HG02884 (cell line): ENCODE results near the gene CMKLR1.

ENCODE experiments used
- ATAC-seq: cut with Tn5 transposase; IDR thresholded peaks from one replicate; pipeline ENCODE4 v1.9.1; 2021; ENCODE audit warnings: mild to moderate bottlenecking, moderate library complexity; ENCODE audit not compliant: unreplicated experiment

The CMKLR1 gene

DNA sequence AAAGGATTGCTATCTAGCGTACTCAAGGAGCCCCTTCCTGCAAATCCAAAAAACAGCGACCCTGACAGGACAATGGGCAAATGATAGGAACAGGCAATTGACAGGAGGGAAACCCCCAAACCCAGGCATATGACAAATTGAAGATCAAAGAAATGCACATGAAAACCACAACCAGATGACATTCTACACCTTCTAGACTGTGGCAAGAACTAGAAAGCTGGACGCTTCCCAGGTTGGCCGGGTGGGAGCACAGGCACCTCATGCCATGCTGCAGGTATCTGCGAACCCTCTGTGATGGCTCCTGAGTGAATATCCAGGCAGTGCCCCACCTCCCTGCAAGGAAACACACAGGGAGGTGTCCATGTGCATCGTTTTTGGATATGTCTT, 37.1 kb downstream of the CMKLR1 start:
- ATAC-seq = no peak

DNA sequence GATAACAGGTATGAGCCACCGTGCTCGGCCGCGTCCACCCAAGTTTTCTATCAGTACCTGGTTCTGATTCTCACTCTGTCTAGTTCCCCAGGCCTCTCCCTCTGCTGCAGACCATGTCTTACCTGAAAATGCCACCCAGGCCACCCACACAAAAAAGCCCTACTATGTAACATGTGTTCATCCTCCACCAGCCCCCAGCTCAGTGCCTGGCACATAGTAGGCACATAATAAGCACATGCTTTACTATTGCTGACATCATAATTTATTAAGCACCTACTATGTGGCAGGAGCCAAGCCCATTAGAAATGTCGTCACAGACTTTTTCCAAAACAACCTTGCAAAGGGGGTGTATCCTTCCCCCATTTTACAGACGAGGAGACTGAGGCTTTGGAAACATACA, 37.8 kb downstream of the CMKLR1 start:
- no peak for ATAC-seq

DNA sequence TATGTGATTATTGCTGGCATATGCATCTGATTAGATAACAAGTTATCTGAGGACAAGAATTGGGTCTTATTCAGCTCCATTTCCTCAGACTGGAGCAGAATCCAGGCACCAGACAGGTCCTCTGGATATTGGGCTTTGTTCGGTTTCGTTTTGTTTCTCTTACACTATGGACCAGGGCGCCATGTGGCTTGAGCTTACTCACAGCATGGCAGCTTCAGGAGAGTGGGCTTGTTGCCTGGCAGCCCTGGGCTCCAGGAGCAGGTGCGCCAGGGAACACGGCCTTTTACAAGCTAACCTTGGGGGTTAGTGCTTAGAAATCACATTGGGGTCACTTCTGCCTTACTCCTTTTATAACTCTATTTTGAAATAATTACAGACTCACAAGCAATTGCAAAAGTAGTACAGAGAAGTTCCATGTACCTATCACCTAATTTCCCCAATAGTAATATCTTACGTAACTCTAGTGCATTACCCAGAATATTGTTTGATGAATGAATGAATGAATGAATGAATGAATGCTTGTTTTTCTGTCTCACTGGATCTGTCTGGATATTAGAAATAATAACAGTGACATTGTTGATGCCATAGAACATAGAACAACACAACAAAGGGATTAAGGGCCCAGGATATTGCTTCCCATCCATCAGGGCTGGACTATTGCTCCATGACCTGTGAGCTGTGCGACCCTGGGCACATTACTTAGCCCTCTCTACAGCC, 39.0 kb downstream of the CMKLR1 start:
- ATAC-seq = no peak

GRCh38 chr12:108299516-108299915, 39.6 kb downstream of the CMKLR1 start:
- no peak for ATAC-seq

GRCh38 chr12:108298761-108299275, 40.3 kb downstream of the CMKLR1 start:
- no peak for ATAC-seq

DNA sequence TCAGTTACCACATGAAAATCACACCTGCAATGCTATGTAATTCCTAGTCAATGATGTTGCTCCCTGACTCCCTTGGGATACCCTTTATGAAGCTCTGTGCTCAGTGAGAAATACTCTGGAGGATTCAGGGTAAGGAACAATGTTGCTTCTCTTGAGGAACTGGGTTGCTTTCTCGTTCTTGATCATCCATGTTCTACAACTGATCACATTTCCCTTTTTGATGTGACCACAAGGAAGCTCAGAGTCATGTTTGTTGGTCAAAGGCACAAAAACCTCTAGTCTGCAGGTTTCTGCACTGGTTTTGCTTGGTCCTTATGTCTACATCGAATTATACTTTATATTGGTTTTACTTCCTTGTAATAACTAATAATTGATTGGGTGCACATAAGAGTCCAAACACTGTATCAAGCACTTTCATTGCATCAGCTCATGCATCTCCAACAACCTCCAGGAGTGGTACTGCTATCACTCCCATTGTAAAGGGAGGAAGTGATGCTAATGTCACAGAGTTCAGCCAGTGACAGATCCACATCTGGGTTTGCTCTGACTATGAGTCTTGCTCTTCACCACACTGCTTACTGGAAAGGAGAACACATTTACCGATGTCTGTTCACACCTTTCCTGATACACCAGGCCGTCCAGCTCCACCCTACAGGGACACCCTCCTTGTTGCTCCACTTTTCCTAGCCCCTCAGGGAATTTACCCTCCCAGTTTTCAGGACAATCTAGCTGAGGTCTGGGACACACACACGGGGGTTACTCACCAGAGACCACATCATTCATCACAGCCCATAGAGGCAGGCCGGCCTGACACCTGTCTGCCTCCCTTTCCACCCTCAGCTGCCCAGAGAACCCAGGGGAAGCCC, 41.0 kb downstream of the CMKLR1 start:
- peak; percentile 77 for ATAC-seq

- ATAC-seq = no peak
Measured at GRCh38 chr12:108297424-108297823, 41.7 kb downstream of the CMKLR1 start.

DNA sequence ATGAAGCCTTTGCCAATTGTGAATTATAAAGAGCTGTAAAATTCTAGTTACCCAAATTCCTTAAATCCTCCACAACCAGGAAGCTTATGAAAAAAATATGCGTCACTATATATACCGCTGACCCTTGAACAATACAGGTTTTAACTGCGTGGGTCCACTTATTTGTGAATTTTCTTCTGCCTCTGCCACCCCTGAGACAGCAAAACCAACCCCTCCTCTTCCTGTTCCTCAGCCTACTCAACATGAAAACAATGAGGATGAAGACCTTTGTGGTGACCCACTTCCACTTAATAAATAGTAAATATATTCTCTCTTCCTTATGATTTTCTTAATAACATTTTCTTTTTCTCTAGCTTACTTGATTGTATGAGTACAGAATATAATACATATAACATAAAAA, 42.2 kb downstream of the CMKLR1 start:
- no peak for ATAC-seq

GRCh38 chr12:108295641-108296040, 43.5 kb downstream of the CMKLR1 start:
- no peak for ATAC-seq

GRCh38 chr12:108289350-108290161, 49.6 kb downstream of the CMKLR1 start:
- ATAC-seq = no peak

DNA sequence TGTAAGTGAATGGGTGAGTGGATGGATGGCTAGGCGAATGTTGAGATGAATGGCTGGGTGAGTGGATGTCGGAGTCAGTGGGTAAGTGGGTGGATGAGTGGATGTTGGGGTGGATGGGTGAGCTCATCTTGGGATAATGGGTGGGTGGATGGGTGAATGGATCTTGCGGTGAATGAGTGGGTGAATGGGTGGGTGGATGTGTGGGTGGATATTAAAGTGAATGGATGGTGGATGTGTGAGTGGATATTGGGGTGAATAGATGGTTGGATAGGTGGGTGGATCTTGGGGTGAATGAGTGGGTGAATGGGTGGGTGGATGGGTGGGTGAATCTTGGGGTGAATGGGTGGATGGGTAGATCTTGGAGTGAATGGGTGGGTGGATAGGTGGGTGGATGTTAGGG, 51.9 kb downstream of the CMKLR1 start:
- no peak for ATAC-seq

- ATAC-seq = no peak
Measured at GRCh38 chr12:108285016-108285415, 54.1 kb downstream of the CMKLR1 start.

GRCh38 chr12:108284163-108284562, 54.9 kb downstream of the CMKLR1 start:
- ATAC-seq = no peak

DNA sequence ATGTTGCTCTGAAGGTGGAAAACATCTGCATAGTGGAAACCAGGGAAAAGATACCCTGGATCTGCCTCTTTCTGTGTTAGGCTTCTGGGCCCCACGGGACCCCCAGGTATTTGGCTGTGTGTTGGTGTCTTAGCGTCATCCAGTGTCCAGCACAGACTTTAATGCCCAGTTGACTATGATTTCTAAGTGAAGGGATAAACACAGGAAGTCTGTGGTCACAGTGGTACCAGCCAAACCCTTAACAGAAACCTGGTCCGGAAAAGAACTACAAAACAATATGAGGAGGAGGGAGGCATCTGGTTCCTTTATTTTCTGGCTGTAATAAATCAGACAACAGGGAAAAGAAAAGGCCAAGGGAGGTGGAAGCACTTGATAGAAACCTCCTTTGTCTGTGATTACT, 56.4 kb downstream of the CMKLR1 start:
- ATAC-seq = no peak

DNA sequence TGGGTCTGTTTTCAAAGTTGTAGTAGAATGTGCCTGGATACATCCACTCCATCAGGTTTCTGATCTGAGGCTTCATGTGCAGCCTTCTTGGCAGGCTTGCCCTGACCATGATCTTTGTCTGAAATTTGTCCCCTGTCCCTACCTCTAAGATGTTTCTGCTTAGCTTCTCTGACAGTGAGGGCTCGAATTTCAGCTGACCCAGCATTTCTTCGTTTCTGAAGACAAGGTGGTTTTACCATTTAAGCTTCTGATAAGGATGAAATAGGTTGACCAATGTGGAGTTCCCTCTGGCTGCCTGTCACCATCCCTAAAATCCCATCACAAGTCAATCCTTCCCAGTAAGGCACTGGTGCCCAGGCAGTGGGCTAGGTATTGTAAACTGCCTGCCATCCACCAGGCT, 57.0 kb downstream of the CMKLR1 start:
- ATAC-seq = no peak

GRCh38 chr12:108277613-108278012, 61.5 kb downstream of the CMKLR1 start:
- no peak for ATAC-seq

GRCh38 chr12:108273217-108273616, 65.9 kb downstream of the CMKLR1 start:
- ATAC-seq = no peak

DNA sequence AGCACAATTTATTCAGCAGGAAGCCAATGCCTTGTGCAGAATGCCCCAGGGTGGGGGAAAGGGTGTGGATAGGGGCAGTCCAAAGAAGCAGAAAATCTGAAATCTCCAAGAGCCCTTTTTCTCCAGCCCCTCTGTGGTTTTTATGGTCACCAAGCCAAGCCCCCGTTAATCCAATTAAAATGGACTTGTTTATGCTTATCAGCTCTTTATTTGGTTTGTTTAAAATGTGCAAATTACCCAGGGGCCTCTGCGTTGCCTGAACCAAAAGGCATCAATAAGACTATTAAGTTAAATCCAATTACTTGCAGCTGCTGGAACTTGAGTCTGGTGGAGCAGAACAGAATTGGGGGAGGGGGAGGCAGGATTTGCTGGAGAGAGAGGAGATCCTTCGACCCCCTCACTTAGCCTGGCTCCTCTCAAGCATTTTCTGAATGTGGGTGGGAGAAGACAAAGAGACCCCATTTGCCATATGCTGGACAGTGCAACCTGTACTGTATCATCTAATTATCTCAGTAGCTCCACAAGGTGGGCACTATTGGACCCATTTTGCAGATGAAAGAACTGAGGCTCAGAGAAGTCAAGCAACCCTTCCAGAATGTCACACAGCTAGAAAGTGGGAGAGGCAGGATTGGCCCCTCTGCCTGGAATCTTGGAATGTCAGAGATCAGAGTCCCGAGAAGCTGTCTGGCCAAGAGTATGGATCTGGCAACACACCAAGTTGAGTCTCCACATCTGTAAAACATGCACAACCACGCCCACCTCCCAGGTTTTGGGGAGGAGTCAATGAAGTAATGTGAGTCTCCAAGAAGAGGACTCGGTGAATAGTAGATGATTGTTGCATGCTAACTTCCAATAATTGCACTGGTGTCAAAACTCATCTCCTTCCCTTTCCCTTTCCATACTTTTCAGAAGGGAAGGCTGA, 66.9 kb downstream of the CMKLR1 start:
- no peak for ATAC-seq

DNA sequence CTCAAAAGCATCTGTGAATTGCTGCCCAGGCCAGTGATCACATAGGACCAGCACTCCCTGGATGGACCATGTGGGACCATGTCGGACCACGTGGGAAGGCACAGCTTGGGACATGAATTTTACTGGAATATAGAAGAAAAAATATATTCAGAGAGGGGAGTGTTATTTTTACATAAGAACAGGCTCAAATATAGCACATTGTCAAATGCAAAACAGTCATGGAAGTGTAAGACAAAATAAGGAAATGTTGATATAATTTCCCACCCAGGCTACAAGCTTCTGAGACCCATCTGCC, 68.3 kb downstream of the CMKLR1 start:
- no peak for ATAC-seq

- ATAC-seq = no peak
Measured at GRCh38 chr12:108270035-108270848, 68.9 kb downstream of the CMKLR1 start.
